ENCODE results near the gene CNTFR. TPM values are rescaled to one million over a fixed set of nuclear protein-coding genes. Genes with fewer than 3 reads are reported as not detected.

CNTFR gene
- total and polyA plus RNA-seq, 2 of the 8 experiments (the other 6 are each of a cell fraction or from before 2014, with no cell fraction given) = 1.2 to 4.2 TPM

DNA sequence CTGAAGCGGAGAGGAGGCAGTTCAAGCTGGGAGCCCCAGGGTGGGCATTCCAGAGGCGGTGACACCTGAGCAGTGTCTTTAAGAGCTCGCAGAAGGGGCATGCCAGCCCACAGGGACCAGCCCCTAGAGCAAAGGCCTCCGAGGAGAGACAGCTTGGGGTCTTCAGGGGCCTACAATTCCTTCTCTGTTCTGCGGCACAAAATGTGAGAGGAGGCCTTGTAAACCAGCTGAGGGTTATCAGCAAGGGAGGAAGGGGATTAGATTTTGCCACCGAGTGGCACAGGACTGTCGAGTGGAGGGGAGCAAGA, 48.6 kb upstream of the CNTFR start:
- peaks cover 0 to 11% of the 10 kb centered on the region in 2 experiments for H4K20me1 ChIP-seq (replicated peaks in 1 of 2; ENCODE audit: control insufficient read depth in 1 of 2, insufficient read depth in 2 of 2, low read length in 2 of 2)
- H3K4ac ChIP-seq (replicated peaks; ENCODE audit: insufficient read length, low read depth, low read length) = no peak overlapping the region
- peak in 1 of 2 experiments; percentile 33 for DNase-seq (ENCODE audit: low read depth in 1 of 2, low spot score in 2 of 2)
- peaks cover 10% of the 10 kb centered on the region for H3K79me1 ChIP-seq (ENCODE audit: low read depth, low read length)
- H3K27ac ChIP-seq (ENCODE audit: low read depth, low read length) = no peak overlapping the region; the same call in 1 of the 2 replicates
- H3K23me2 ChIP-seq (ENCODE audit: low read depth, low read length) = peaks cover 9% of the 10 kb centered on the region
- H2BK15ac ChIP-seq (ENCODE audit: low read length) = peak overlapping the region; percentile 14; the same call in 1 of the 2 replicates
- peaks cover 0 to 6% (median 3%) of the 10 kb centered on the region in 4 experiments; a peak in 2 of 7 replicates for H3K27me3 ChIP-seq (replicated peaks in 1 of 4; ENCODE audit: control insufficient read depth in 3 of 4, extremely low read depth in 1 of 4, insufficient read depth in 3 of 4, low read length in 3 of 4)
- peaks cover 0 to 11% of the 10 kb centered on the region in 2 experiments; a peak in 2 of 4 replicates for H3K79me2 ChIP-seq (ENCODE audit: control insufficient read depth in 1 of 2, insufficient read depth in 2 of 2, low read length in 2 of 2)
- FAIRE-seq = no peak
- TF ChIP-seq, protein P1, sequence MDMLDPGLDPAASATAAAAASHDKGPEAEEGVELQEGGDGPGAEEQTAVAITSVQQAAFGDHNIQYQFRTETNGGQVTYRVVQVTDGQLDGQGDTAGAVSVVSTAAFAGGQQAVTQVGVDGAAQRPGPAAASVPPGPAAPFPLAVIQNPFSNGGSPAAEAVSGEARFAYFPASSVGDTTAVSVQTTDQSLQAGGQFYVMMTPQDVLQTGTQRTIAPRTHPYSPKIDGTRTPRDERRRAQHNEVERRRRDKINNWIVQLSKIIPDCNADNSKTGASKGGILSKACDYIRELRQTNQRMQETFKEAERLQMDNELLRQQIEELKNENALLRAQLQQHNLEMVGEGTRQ (IDR thresholded peaks at IDR 0.05; ENCODE audit: low read length) = no peak
- TF ChIP-seq TCF12 (IDR thresholded peaks at IDR 0.05; ENCODE audit: low read depth, low read length) = 0 out of 2 replicates have a peak, but pooled peaks have one; percentile 1
- 0 out of 2 replicates have a peak, but pooled peaks have one; percentile 14 for TF ChIP-seq TEAD4 (IDR thresholded peaks at IDR 0.05; ENCODE audit: low read depth, low read length)
- TF ChIP-seq TAF1 (IDR thresholded peaks at IDR 0.05; ENCODE audit: low read depth, low read length) = 0 out of 2 replicates have a peak, but pooled peaks have one; percentile 56
- H3K9me3 ChIP-seq (ENCODE audit: insufficient read depth in 2 of 2, low read depth in 1 of 2, low read length in 1 of 2) = no peaks in the 10 kb centered on the region
- H3K9ac ChIP-seq (replicated peaks in 1 of 4; ENCODE audit: extremely low read depth in 1 of 4, low read depth in 3 of 4, low read length in 3 of 4) = peak overlapping the region in 1 of 4 experiments; percentile 42; a peak in 1 of 7 replicates
- peak overlapping the region; percentile 19 to 78 (median 52); a peak in 7 of 8 replicates for H3K4me3 ChIP-seq (ENCODE audit: extremely low read depth in 1 of 4, insufficient read depth in 2 of 4, low read depth in 3 of 4, low read length in 4 of 4)
- H2BK12ac ChIP-seq (ENCODE audit: low read depth, low read length) = peak overlapping the region; percentile 68; the same call in 1 of the 2 replicates
- no peak overlapping the region for H2BK20ac ChIP-seq (ENCODE audit: low read length)
- H4K91ac ChIP-seq (replicated peaks; ENCODE audit: insufficient read length, low read length) = peak overlapping the region; percentile 42
- POLR2A ChIA-PET (ENCODE audit: partially characterized antibody) = interaction anchor here (0.6 to 11.3 kb wide), 10 partner anchors 8 to 59 kb away, joined by 3 to 127 read pairs (median 4); partner anchors contain the start of genes GALT, IL11RA and RPP25L
- no peak overlapping the region for H3K14ac ChIP-seq (ENCODE audit: insufficient read length)
- peak overlapping the region; percentile 84 to 91 for H3K4me2 ChIP-seq (ENCODE audit: insufficient read depth in 1 of 2, low read depth in 2 of 2, low read length in 2 of 2)
- H4K8ac ChIP-seq (ENCODE audit: extremely low read depth, insufficient read depth, low read length) = no peak overlapping the region; the same call in 1 of the 2 replicates
- no peak overlapping the region; the same call in 1 of the 2 replicates for H2AFZ ChIP-seq (ENCODE audit: low read length)
- CTCF ChIA-PET (ENCODE audit: partially characterized antibody) = interaction anchor here (0.9 to 18.5 kb wide), 15 partner anchors 8 to 201 kb away, joined by 3 to 401 read pairs (median 6); partner anchors contain the start of genes ARID3C, CCL21, CCL27 and DCTN3
- no peak overlapping the region for H4K5ac ChIP-seq (ENCODE audit: insufficient read length, low read depth, low read length)
- H2BK5ac ChIP-seq (ENCODE audit: low read depth, low read length) = peak overlapping the region; percentile 56; the same call in 1 of the 2 replicates
- H3K36me3 ChIP-seq (ENCODE audit: control insufficient read depth in 2 of 4, insufficient read depth in 4 of 4, low read length in 3 of 4) = peaks cover 0 to 6% (median 2%) of the 10 kb centered on the region in 4 experiments; a peak in 3 of 8 replicates
- 25% methylated on average over 7 of the region's 7 CpGs; no CpG with 5 or more reads in 1 of the 2 experiments for WGBS, 2 experiments (ENCODE audit: extremely low coverage in 1 of 2, insufficient coverage in 1 of 2, insufficient read length in 1 of 2, insufficient replicate concordance in 2 of 2, low coverage in 1 of 2, low lambda C conversion rate in 2 of 2, missing lambda C conversion rate in 1 of 2)
- no peak overlapping the region for H2AK5ac ChIP-seq (ENCODE audit: low read depth, low read length)
- H2BK120ac ChIP-seq (replicated peaks; ENCODE audit: low read depth, low read length) = no peak overlapping the region
- no peak overlapping the region for H3K23ac ChIP-seq (ENCODE audit: insufficient read length)
- no peak overlapping the region for H3K56ac ChIP-seq (replicated peaks; ENCODE audit: insufficient read length, low read depth, low read length)
- H3K4me1 ChIP-seq (replicated peaks in 1 of 4; ENCODE audit: control insufficient read depth in 3 of 4, insufficient read depth in 4 of 4, low read length in 3 of 4) = peaks cover 2 to 11% (median 8%) of the 10 kb centered on the region in 4 experiments; a peak in 4 of 7 replicates
- H3K18ac ChIP-seq (ENCODE audit: extremely low read depth, low read length) = peak overlapping the region; percentile 89; the same call in 1 of the 2 replicates

All from H1 (cell line).